Heart right ventricle (tissue), 16 donors: Measurements from ENCODE around the gene PNKD. TPM values are rescaled to one million over a fixed set of nuclear protein-coding genes. Genes with fewer than 3 reads are reported as not detected.
A peak's percentile ranks its signal among the peaks of the same experiment; 100 is the strongest.

Experiments
- ATAC-seq, 8 donors: fragments of 200-7000 bp; cut with Tn5 transposase; one replicate each; pipeline ENCODE4 v1.9.1; 2020; ENCODE audit warnings: mild to moderate bottlenecking in 8 of 8, moderate library complexity in 8 of 8, moderate number of reproducible peaks in 1 of 8
- DNase-seq, 2 donors: peaks; one replicate each; pipeline ENCODE4 v3.0.0-alpha.2; 2020
- H3K27ac ChIP-seq, 10 donors: fragments of 200-600 bp; sonication (generic) in 2 of 10; one replicate each; pipeline versions ENCODE4 v1.5.0 to v1.8.0; 2020 to 2022; ENCODE audit warnings: mild to moderate bottlenecking in 3 of 10
- H3K27me3 ChIP-seq, 7 donors: fragments of 200-600 bp; one replicate each; pipeline ENCODE4 v1.8.0; 2021 to 2022; ENCODE audit warnings: mild to moderate bottlenecking in 2 of 7
- H3K36me3 ChIP-seq, 9 donors: fragments of 200-600 bp; sonication (generic) in 1 of 9; one replicate each; pipeline versions ENCODE4 v1.5.0 to v1.8.0; 2020 to 2022; ENCODE audit warnings: mild to moderate bottlenecking in 2 of 9
- H3K4me1 ChIP-seq, 9 donors: fragments of 200-600 bp; sonication (generic) in 1 of 9; one replicate each; pipeline versions ENCODE4 v1.5.0 to v1.8.0; 2020 to 2022; ENCODE audit warnings: mild to moderate bottlenecking in 4 of 9
- H3K4me3 ChIP-seq, 10 donors: fragments of 200-600 bp; sonication (generic) in 2 of 10; one replicate each; pipeline versions ENCODE4 v1.5.0 to v1.8.0; 2020 to 2022; ENCODE audit warnings: mild to moderate bottlenecking in 7 of 10, moderate library complexity in 2 of 10
- H3K9me3 ChIP-seq, 11 donors: fragments of 200-600 bp in 10 of 11; sonication (generic) in 2 of 11; one replicate each; pipeline versions ENCODE4 v1.5.0 to v1.8.0; 2013 to 2022; ENCODE audit warnings: mild to moderate bottlenecking in 2 of 11, control low read depth in 1 of 11, moderate library complexity in 1 of 11
- CTCF ChIP-seq, 9 donors: fragments of 200-600 bp; sonication (generic) in 2 of 9; IDR thresholded peaks; one replicate each; pipeline versions ENCODE4 v1.5.0 to v1.8.0; 2021 to 2022; ENCODE audit warnings: antibody characterized with exemption in 9 of 9, mild to moderate bottlenecking in 5 of 9, moderate library complexity in 1 of 9
- WGBS, 2 donors: extraction: QIAGEN DNeasy Blood & Tissue Kit; methylation state at CpG; one replicate each; pipeline ENCODE4 v1.1.7; 2013; ENCODE audit warnings: inconsistent platforms in 1 of 2; 5-methylcytosine and 5-hydroxymethylcytosine counted together
- intact Hi-C, 10 donors: fragments of 100-400 bp; cut with DNase I; formaldehyde crosslinking; loops; one replicate each; pipeline versions ENCODE4 v1.11.1 to v1.14.2; 2022
- polyA plus RNA-seq, 2 donors: library from polyadenylated mRNA; stranded (reverse); fragments of 200-250 nt; gene quantifications; one replicate each; pipeline ENCODE4 v1.2.3, GENCODE V29; 2013
- total RNA-seq, 10 donors: library from RNA; stranded (reverse); fragmentation: NEBNext Ultra II Directional in 3 of 10; extraction: Animal tissue kit (Norgen Biotek cat#: 25700) in 3 of 10; gene quantifications; one replicate each; pipeline versions ENCODE4 v1.2.1 to v1.2.4, GENCODE V29; 2021 to 2023
- donor health status: Arrhythmogenic right ventricular cardiomyopathy.
- donor health status: ischemic (EF 13 %, LVEDD 7.1; RV severe dilation, severe dysfunction).
- donor health status: healthy with polysubstance abuse.
- donor health status: DM: no; HTN: yes; CAD: no.
- donor health status: DM: no; HTN: no; CAD: no.
- donor health status: ischemic (EF 25% LVEDD 6.9; RV normal size, moderate dysfunction).
- donor health status: ischemic (EF 25% LVEDD 5.7; RV mildly dilated, moderate dysfunction).
- donor health status: healthy.
- donor health status: DM: yes; HTN: yes; CAD: no.
- donor health status: Ischemic cardiomyopathy.
- donor health status: ischemic (EF 35%, LVEDD 5.7; RV mildly dilated, moderate dysfunction).
- donor health status: nonischemic (EF 11% LVEDD 7.7; RV severe dilation, severe dysfunction).
- donor health status: DM: yes; HTN: yes; CAD: no.
- donor health status: PGD.
- donor health status: ischemic (EF 29% LVEDD 5.4; RV normal size, mild dysfunction).
- donor health status: nonischemic (EF 23%, LVEDD 6.1; RV moderate dilation, normal function).

PNKD gene
- total and polyA plus RNA-seq, 12 donors, result 56.9 to 138 (median 75.7) TPM

GRCh38 chr2:218266316-218266979 lies 3.9 kb upstream of the PNKD start:
- H3K9me3 ChIP-seq, result no peaks in the 10 kb centered on the region
- H3K27ac ChIP-seq, result no peak overlapping the region
- DNase-seq (no peak), ATAC-seq (no peak)
- no peaks in the 10 kb centered on the region for H3K27me3 ChIP-seq
- no peak overlapping the region for H3K4me3 ChIP-seq
- intact Hi-C loops, result loop anchor here in 2 of 10 donors (5.0 kb wide), 2 partner anchors 49 to 79 kb away; partner anchors contain the start of gene ARPC2 (in 1 of the 2)
- WGBS, 2 donors, result 96 to 99% methylated on average over 15 of the region's 15 CpGs
- TF ChIP-seq CTCF (IDR thresholded peaks at IDR 0.05), result no peak
- peaks cover 21 to 63% (median 48%) of the 10 kb centered on the region in 9 donors for H3K4me1 ChIP-seq
- peaks cover 0 to 62% (median 45%) of the 10 kb centered on the region in 9 donors for H3K36me3 ChIP-seq

- no peak for DNase-seq
Observed at GRCh38 chr2:218267259-218267658, 3.1 kb upstream of the PNKD start.

GRCh38 chr2:218270721-218271486 lies 585 bp downstream of the PNKD start:
- Histone ChIP-seq H3K27ac (peak overlapping the region; percentile 13 to 92 (median 80)), H3K9me3 (no peaks in the 10 kb centered on the region), H3K4me1 (peaks cover 17 to 67% (median 47%) of the 10 kb centered on the region in 9 donors), H3K36me3 (peaks cover 0 to 59% (median 39%) of the 10 kb centered on the region in 9 donors), H3K27me3 (no peaks in the 10 kb centered on the region), H3K4me3 (peak overlapping the region; percentile 72 to 97 (median 88))
- no peak for DNase-seq
- 4 to 5% methylated on average over 23 of the region's 23 CpGs for WGBS, 2 donors
- no peak for ATAC-seq
- intact Hi-C loops, result loop anchor here in 6 of 10 donors (1.0 to 10.0 kb wide), 7 partner anchors 16 to 384 kb away; partner anchors contain the start of genes CTDSP1 (in 6 of the 6), ARPC2 (in 2 of the 6), BCS1L (in 1 of the 6) and TMBIM1 (in 1 of the 6)
- no peak for TF ChIP-seq CTCF (IDR thresholded peaks at IDR 0.05)

More at GRCh38 chr2:218267259-218267658, 3.1 kb upstream of the PNKD start:
- no peak overlapping the region for H3K27ac ChIP-seq
- TF ChIP-seq CTCF (IDR thresholded peaks at IDR 0.05), result no peak
- peaks cover 15 to 63% (median 48%) of the 10 kb centered on the region in 9 donors for H3K4me1 ChIP-seq
- H3K9me3 ChIP-seq, result no peaks in the 10 kb centered on the region
- H3K27me3 ChIP-seq, result no peaks in the 10 kb centered on the region
- no peak for ATAC-seq
- intact Hi-C loops, result loop anchor here in 2 of 10 donors (5.0 kb wide), 2 partner anchors 50 to 80 kb away; partner anchors contain the start of gene ARPC2 (in 1 of the 2)
- H3K36me3 ChIP-seq, result peaks cover 0 to 62% (median 45%) of the 10 kb centered on the region in 9 donors
- H3K4me3 ChIP-seq, result no peak overlapping the region
- 98% methylated on average over 6 of the region's 6 CpGs for WGBS, 2 donors

GRCh38 chr2:218271487-218271797 lies 1.1 kb downstream of the PNKD start:
- peaks cover 0 to 59% (median 39%) of the 10 kb centered on the region in 9 donors for H3K36me3 ChIP-seq
- intact Hi-C loops, result loop anchor here in 6 of 10 donors (2.0 to 10.0 kb wide), 6 partner anchors 15 to 383 kb away; partner anchors contain the start of genes CTDSP1 (in 6 of the 6), ARPC2 (in 2 of the 6), BCS1L (in 1 of the 6) and ZNF142 (in 1 of the 6)
- no peak for DNase-seq

More at GRCh38 chr2:218271487-218271797, 1.1 kb downstream of the PNKD start:
- H3K27ac ChIP-seq, result peak overlapping the region in 9 of 10 donors; percentile 23 to 92 (median 81)
- ATAC-seq, result no peak
- H3K27me3 ChIP-seq, result no peaks in the 10 kb centered on the region
- peaks cover 17 to 67% (median 47%) of the 10 kb centered on the region in 9 donors for H3K4me1 ChIP-seq
- H3K4me3 ChIP-seq, result peak overlapping the region in 9 of 10 donors; percentile 72 to 97 (median 83)
- WGBS, 2 donors, result 48 to 51% methylated on average over 4 of the region's 4 CpGs
- H3K9me3 ChIP-seq, result no peaks in the 10 kb centered on the region
- no peak for TF ChIP-seq CTCF (IDR thresholded peaks at IDR 0.05)
